ENCODE results near the gene RANBP10. TPM values are rescaled to one million over a fixed set of nuclear protein-coding genes. Genes with fewer than 3 reads are reported as not detected.

Gene RANBP10
- total and polyA plus RNA-seq, 10 of the 15 experiments (the other 5 are each of a cell fraction or from before 2014, with no cell fraction given) = 1.2 to 20.4 (median 10.8) TPM

DNA sequence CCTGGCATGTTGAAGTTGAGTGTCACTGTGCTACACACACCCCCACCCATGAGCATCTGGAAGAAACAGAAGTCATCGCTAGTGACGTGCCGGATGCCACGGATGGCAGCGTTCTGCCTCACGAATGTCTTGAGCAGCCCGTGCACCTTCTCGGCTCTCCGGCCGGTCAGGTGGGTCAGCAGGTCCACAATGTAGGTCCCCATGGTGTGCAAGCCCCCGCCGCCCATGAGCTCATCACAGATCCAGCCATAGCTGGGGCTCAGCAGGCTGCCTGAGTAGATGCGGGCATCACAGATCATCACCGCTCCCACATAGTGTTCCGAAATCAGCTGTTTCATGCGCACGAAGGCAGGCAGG is 130.8 kb downstream of the RANBP10 start:
- TF ChIP-seq BHLHE40 (IDR thresholded peaks at IDR 0.05; ENCODE audit: borderline replicate concordance in 1 of 2, low read depth in 2 of 2, low read length in 1 of 2) = no peak
- no peak for TF ChIP-seq JUND (IDR thresholded peaks at IDR 0.05; ENCODE audit: low read depth, low read length)
- no peak for TF ChIP-seq RFX5 (IDR thresholded peaks at IDR 0.05; ENCODE audit: low read depth, low read length)
- no peak for TF ChIP-seq CBFB (IDR thresholded peaks at IDR 0.05; ENCODE audit: low read depth)
- Histone ChIP-seq H3K27ac (ENCODE audit: control insufficient read depth, insufficient read depth) (no peak overlapping the region), H3K36me3 (ENCODE audit: control insufficient read depth in 2 of 2, insufficient read depth in 2 of 2, low read length in 1 of 2) (0 out of 4 replicates have a peak, but pooled peaks cover 0 to 1% of the 10 kb centered on the region in 2 experiments), H2AFZ (ENCODE audit: control insufficient read depth, low read depth, low read length) (no peak overlapping the region), H3K9ac (ENCODE audit: control insufficient read depth, insufficient read depth, low read length) (no peak overlapping the region), H3K4me2 (ENCODE audit: control insufficient read depth, insufficient read depth) (no peak overlapping the region), H3K4me3 (no peak overlapping the region), H3K9me3 (replicated peaks; ENCODE audit: control insufficient read depth, insufficient read depth, low read length) (no peaks in the 10 kb centered on the region), H4K20me1 (ENCODE audit: control insufficient read depth, insufficient read depth) (no peaks in the 10 kb centered on the region), H3K79me2 (ENCODE audit: control insufficient read depth, insufficient read depth, low read length) (no peaks in the 10 kb centered on the region), H3K4me1 (ENCODE audit: control insufficient read depth, insufficient read depth, low read length) (peaks cover 5% of the 10 kb centered on the region), H3K27me3 (replicated peaks in 1 of 2; ENCODE audit: control insufficient read depth in 2 of 2, insufficient read depth in 2 of 2, low read length in 1 of 2) (no peaks in the 10 kb centered on the region)
- RAD21 ChIA-PET (ENCODE audit: unreplicated experiment) = no interaction called here
- intact Hi-C loops (cut with micrococcal nuclease; ENCODE audit: unreplicated experiment) (no loop called here), in situ Hi-C loops (cut with MboI) (loop anchor here (5.0 kb wide), 1 partner anchor 252 kb away; no protein-coding TSS in a partner anchor)
- no peak for ATAC-seq
- SMC1A ChIA-PET (ENCODE audit: uncharacterized antibody, unreplicated experiment) = no interaction called here
- BruUV-seq (replicated peaks) = no TSS peak
- DNase-seq (ENCODE audit: low read depth, low spot score) = no peak
- WGBS (ENCODE audit: insufficient coverage, insufficient replicate concordance, low lambda C conversion rate, missing lambda C conversion rate) = 96% methylated on average over 15 of the region's 17 CpGs
- CTCF ChIA-PET = no interaction called here
- POLR2A ChIA-PET = no interaction called here
- no peak for FAIRE-seq

DNA sequence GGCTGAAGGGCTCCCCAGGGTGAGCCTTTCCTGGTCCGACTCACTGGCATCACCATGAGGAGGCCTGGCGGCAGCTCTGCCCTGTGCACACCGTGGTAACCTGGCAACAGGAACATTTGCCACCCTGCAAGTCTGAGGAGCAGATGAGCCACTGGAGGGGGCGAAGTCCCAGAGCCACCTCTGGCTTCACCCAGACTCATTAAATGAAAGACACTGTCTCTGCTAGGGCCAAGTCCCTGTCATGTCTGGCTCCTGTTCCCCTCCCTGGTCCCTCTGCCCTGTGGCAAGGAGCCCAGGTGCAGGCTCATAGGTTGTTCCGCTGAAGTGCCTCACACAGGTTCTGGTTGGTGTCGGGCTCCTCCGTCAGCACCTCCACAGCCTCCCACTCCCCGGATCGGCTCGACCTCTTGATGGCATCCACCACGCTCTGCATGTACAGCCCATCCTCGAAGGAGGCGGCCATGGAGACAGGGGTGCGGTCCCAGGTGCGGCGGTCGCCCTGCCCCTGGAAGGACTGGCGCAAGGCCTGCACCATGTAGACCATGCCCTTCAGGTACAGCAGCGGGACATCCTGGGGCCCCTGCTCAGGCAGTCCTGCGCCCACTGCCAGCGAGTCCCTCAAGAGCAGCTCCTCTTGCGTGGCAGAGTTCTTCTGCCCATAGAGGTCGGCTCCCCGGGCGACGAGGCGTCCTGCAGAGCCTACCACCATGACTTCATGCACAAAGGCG is 131.3 kb downstream of the RANBP10 start:
- Histone ChIP-seq H3K4me1 (ENCODE audit: control insufficient read depth, insufficient read depth, low read length) (peaks cover 5% of the 10 kb centered on the region), H3K4me3 (no peak overlapping the region), H3K4me2 (ENCODE audit: control insufficient read depth, insufficient read depth) (no peak overlapping the region), H3K36me3 (ENCODE audit: control insufficient read depth in 2 of 2, insufficient read depth in 2 of 2, low read length in 1 of 2) (no peaks in the 10 kb centered on the region), H4K20me1 (ENCODE audit: control insufficient read depth, insufficient read depth) (no peaks in the 10 kb centered on the region), H3K9me3 (replicated peaks; ENCODE audit: control insufficient read depth, insufficient read depth, low read length) (no peaks in the 10 kb centered on the region), H2AFZ (ENCODE audit: control insufficient read depth, low read depth, low read length) (no peak overlapping the region), H3K9ac (ENCODE audit: control insufficient read depth, insufficient read depth, low read length) (no peak overlapping the region), H3K27me3 (replicated peaks in 1 of 2; ENCODE audit: control insufficient read depth in 2 of 2, insufficient read depth in 2 of 2, low read length in 1 of 2) (no peaks in the 10 kb centered on the region), H3K27ac (ENCODE audit: control insufficient read depth, insufficient read depth) (no peak overlapping the region), H3K79me2 (ENCODE audit: control insufficient read depth, insufficient read depth, low read length) (no peaks in the 10 kb centered on the region)
- FAIRE-seq (no peak), DNase-seq (ENCODE audit: low read depth, low spot score) (no peak), ATAC-seq (no peak)
- SMC1A ChIA-PET (ENCODE audit: uncharacterized antibody, unreplicated experiment) = interaction anchor here (0.7 kb wide), 1 partner anchor 128 kb away, joined by 3 read pairs; no protein-coding TSS in a partner anchor
- in situ Hi-C loops (cut with MboI) (loop anchor here (5.0 kb wide), 1 partner anchor 252 kb away; no protein-coding TSS in a partner anchor), intact Hi-C loops (cut with micrococcal nuclease; ENCODE audit: unreplicated experiment) (loop anchor here (5.0 kb wide), 1 partner anchor 42 kb away; the partner anchor contains the start of gene GFOD2)
- RAD21 ChIA-PET (ENCODE audit: unreplicated experiment) = interaction anchor here (2.8 to 3.1 kb wide), 2 partner anchors 132 to 141 kb away, joined by 18 to 19 read pairs; partner anchors contain the start of genes RANBP10 and TSNAXIP1
- CTCF ChIA-PET = interaction anchor here (1.1 to 1.3 kb wide), 2 partner anchors 118 to 128 kb away, joined by 3 to 4 read pairs; no protein-coding TSS in a partner anchor
- no TSS peak for BruUV-seq (replicated peaks)
- POLR2A ChIA-PET = no interaction called here
- 91% methylated on average over 22 of the region's 28 CpGs for WGBS (ENCODE audit: insufficient coverage, insufficient replicate concordance, low lambda C conversion rate, missing lambda C conversion rate)
- TF ChIP-seq YY1 (IDR thresholded peaks at IDR 0.05; ENCODE audit: low read depth, low read length) (no peak), SRF (IDR thresholded peaks at IDR 0.05; ENCODE audit: low read depth in 2 of 2, low read length in 2 of 2) (no peak), CREB1 (IDR thresholded peaks at IDR 0.05; ENCODE audit: low read depth) (no peak), IKZF1 (conservative IDR thresholded peaks at IDR 0.05) (no peak)
- TF ChIP-seq, protein P1, sequence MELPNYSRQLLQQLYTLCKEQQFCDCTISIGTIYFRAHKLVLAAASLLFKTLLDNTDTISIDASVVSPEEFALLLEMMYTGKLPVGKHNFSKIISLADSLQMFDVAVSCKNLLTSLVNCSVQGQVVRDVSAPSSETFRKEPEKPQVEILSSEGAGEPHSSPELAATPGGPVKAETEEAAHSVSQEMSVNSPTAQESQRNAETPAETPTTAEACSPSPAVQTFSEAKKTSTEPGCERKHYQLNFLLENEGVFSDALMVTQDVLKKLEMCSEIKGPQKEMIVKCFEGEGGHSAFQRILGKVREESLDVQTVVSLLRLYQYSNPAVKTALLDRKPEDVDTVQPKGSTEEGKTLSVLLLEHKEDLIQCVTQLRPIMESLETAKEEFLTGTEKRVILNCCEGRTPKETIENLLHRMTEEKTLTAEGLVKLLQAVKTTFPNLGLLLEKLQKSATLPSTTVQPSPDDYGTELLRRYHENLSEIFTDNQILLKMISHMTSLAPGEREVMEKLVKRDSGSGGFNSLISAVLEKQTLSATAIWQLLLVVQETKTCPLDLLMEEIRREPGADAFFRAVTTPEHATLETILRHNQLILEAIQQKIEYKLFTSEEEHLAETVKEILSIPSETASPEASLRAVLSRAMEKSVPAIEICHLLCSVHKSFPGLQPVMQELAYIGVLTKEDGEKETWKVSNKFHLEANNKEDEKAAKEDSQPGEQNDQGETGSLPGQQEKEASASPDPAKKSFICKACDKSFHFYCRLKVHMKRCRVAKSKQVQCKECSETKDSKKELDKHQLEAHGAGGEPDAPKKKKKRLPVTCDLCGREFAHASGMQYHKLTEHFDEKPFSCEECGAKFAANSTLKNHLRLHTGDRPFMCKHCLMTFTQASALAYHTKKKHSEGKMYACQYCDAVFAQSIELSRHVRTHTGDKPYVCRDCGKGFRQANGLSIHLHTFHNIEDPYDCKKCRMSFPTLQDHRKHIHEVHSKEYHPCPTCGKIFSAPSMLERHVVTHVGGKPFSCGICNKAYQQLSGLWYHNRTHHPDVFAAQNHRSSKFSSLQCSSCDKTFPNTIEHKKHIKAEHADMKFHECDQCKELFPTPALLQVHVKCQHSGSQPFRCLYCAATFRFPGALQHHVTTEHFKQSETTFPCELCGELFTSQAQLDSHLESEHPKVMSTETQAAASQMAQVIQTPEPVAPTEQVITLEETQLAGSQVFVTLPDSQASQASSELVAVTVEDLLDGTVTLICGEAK (IDR thresholded peaks at IDR 0.05; ENCODE audit: borderline replicate concordance) = no peak
- TF ChIP-seq, protein P2, sequence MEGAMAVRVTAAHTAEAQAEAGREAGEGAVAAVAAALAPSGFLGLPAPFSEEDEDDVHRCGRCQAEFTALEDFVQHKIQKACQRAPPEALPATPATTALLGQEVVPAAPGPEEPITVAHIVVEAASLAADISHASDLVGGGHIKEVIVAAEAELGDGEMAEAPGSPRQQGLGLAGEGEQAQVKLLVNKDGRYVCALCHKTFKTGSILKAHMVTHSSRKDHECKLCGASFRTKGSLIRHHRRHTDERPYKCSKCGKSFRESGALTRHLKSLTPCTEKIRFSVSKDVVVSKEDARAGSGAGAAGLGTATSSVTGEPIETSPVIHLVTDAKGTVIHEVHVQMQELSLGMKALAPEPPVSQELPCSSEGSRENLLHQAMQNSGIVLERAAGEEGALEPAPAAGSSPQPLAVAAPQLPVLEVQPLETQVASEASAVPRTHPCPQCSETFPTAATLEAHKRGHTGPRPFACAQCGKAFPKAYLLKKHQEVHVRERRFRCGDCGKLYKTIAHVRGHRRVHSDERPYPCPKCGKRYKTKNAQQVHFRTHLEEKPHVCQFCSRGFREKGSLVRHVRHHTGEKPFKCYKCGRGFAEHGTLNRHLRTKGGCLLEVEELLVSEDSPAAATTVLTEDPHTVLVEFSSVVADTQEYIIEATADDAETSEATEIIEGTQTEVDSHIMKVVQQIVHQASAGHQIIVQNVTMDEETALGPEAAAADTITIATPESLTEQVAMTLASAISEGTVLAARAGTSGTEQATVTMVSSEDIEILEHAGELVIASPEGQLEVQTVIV (IDR thresholded peaks at IDR 0.05; ENCODE audit: borderline replicate concordance, partially characterized antibody) = no peak
